Upper lobe of left lung (tissue), 4 donors: ENCODE results near the gene HGF.

Experiments
- CTCF ChIP-seq, 6 experiments: fragments of 450-650 bp in 4 of 6; fragments of 200-600 bp in 2 of 6; sonication (generic) in 2 of 6; IDR thresholded peaks; one replicate each; pipeline ENCODE4 v1.5.1; 2016 to 2019; ENCODE audit warnings: antibody characterized with exemption in 6 of 6
- POLR2A ChIP-seq, 4 donors: fragments of 450-650 bp; IDR thresholded peaks; one replicate each; pipeline ENCODE4 v1.5.1; 2016 to 2017; ENCODE audit warnings: antibody characterized with exemption in 4 of 4, mild to moderate bottlenecking in 2 of 4

GRCh38 chr7:81676105-81676811 lies 93.6 kb downstream of the HGF start:
- TF ChIP-seq CTCF (IDR thresholded peaks at IDR 0.05) (no peak), POLR2A (IDR thresholded peaks at IDR 0.05) (no peak)
